HCT116 (cell line): ENCODE data around the gene HSPG2. TPM values are rescaled to one million over a fixed set of nuclear protein-coding genes. Genes with fewer than 3 reads are reported as not detected.
"Not testable (repeated sequence)": the region's sequence is repeated elsewhere in the genome, so short reads cannot be mapped to it uniquely, and the experiment has no call there.

Experiments used
- ATAC-seq: fragments of 200-7000 bp; cut with Tn5 transposase; 2 replicates; pipeline ENCODE4 v1.9.1; 2020; ENCODE audit warnings: mild to moderate bottlenecking, moderate library complexity
- BruUV-seq: library from RNA; stranded (reverse); fragments of 400-500 nt; replicated peaks from 2 replicates; lab custom pipeline; 2021; lab: Mats Ljungman, UMichigan
- CTCF ChIA-PET: fragments of 300-600 bp; sonication (Branson Sonifier 250); formaldehyde crosslinking; loops from one replicate; lab custom pipeline; 2021; ENCODE audit warnings: antibody characterized with exemption; lab: Charles Lee
- POLR2A ChIA-PET: fragments of 300-600, 350-600 bp; sonication (Branson Sonifier 250); formaldehyde crosslinking; loops from one replicate; lab custom pipeline; 2021; ENCODE audit warnings: antibody characterized with exemption; lab: Charles Lee
- RAD21 ChIA-PET, 2 experiments: fragments of 300-600 bp; sonication (Branson Sonifier 250); formaldehyde crosslinking; loops; one replicate each; lab custom pipeline; 2023; ENCODE audit warnings: low total read pairs in 2 of 2; ENCODE audit not compliant: uncharacterized antibody in 2 of 2, unreplicated experiment in 2 of 2, low non-redundant PET in 1 of 2; lab: Charles Lee
- DNase-seq: peaks from one replicate; pipeline ENCODE4 v3.0.0-alpha.2; 2010; ENCODE audit warnings: low read depth, low spot score
- H2AFZ ChIP-seq: fragments of 200-600 bp; shearing (Covaris generic), sonication (generic); 2 replicates; pipeline ENCODE4 v1.6.1; 2017; ENCODE audit warnings: low read depth, mixed run types, mixed read lengths, antibody characterized with exemption, low read length; ENCODE audit not compliant: poor library complexity, severe bottlenecking
- H3K27ac ChIP-seq: 2 replicates; pipeline ENCODE4 v1.5.1; 2012; ENCODE audit warnings: low read depth, low read length
- H3K27me3 ChIP-seq: fragments of 200-600 bp; sonication (generic); 2 replicates; pipeline ENCODE4 v1.6.1; 2016; ENCODE audit warnings: mixed run types, low read length, mixed read lengths; ENCODE audit not compliant: insufficient read depth
- H3K36me3 ChIP-seq, 2 experiments: fragments of 200-500 bp in 1 of 2; fragments of 200-600 bp in 1 of 2; sonication (Bioruptor generic) in 1 of 2; sonication (generic) in 1 of 2; 2 replicates each; pipeline versions ENCODE4 v1.5.1 to v1.6.1; 2014 to 2016; ENCODE audit warnings: low read length in 2 of 2, inconsistent platforms in 1 of 2, mixed read lengths in 1 of 2, mixed run types in 1 of 2; ENCODE audit not compliant: insufficient read depth in 2 of 2, control insufficient read depth in 1 of 2
- H3K4me1 ChIP-seq, 2 experiments: fragments of 200-600 bp in 1 of 2; sonication (generic) in 1 of 2; 2 replicates each; pipeline versions ENCODE4 v1.5.1 to v1.6.1; 2012 to 2017; ENCODE audit warnings: low read length in 2 of 2, inconsistent platforms in 1 of 2, mild to moderate bottlenecking in 1 of 2, mixed read lengths in 1 of 2, mixed run types in 1 of 2, moderate library complexity in 1 of 2; ENCODE audit not compliant: insufficient read depth in 2 of 2, control insufficient read depth in 1 of 2
- H3K4me2 ChIP-seq: fragments of 200-600 bp; sonication (generic); 2 replicates; pipeline ENCODE4 v1.6.1; 2017; ENCODE audit warnings: mixed run types, low read length, mixed read lengths
- H3K4me3 ChIP-seq, 2 experiments: fragments of 200-600 bp in 1 of 2; sonication (generic) in 1 of 2; replicated peaks in 1 of 2; 2 replicates each; pipeline ENCODE4 v1.5.1; 2011 to 2016; ENCODE audit warnings: low read length in 2 of 2, control low read depth in 1 of 2, low read depth in 1 of 2, mild to moderate bottlenecking in 1 of 2, mixed read lengths in 1 of 2, mixed run types in 1 of 2
- H3K79me2 ChIP-seq: fragments of 200-600 bp; sonication (generic); 2 replicates; pipeline ENCODE4 v1.6.1; 2017; ENCODE audit warnings: mild to moderate bottlenecking, mixed run types, low read length, moderate library complexity, mixed read lengths; ENCODE audit not compliant: insufficient read depth
- H3K9ac ChIP-seq: fragments of 200-600 bp; sonication (generic); 2 replicates; pipeline ENCODE4 v1.6.1; 2016; ENCODE audit warnings: low read length, mixed read lengths
- H3K9me2 ChIP-seq: fragments of 200-600 bp; sonication (generic), shearing (Covaris generic); 2 replicates; pipeline ENCODE4 v1.6.1; 2017; ENCODE audit warnings: mixed run types, mild to moderate bottlenecking, moderate library complexity; ENCODE audit not compliant: insufficient read depth
- H3K9me3 ChIP-seq, 2 experiments: fragments of 200-500 bp in 1 of 2; fragments of 200-600 bp in 1 of 2; sonication (Bioruptor generic) in 1 of 2; sonication (generic) in 1 of 2; 2 replicates each; pipeline ENCODE4 v1.6.1; 2014 to 2017; ENCODE audit warnings: low read length in 2 of 2, mixed read lengths in 2 of 2, inconsistent platforms in 1 of 2, low read depth in 1 of 2, mild to moderate bottlenecking in 1 of 2, mixed run types in 1 of 2, moderate library complexity in 1 of 2; ENCODE audit not compliant: control insufficient read depth in 1 of 2, insufficient read depth in 1 of 2
- H4K20me1 ChIP-seq: fragments of 200-600 bp; sonication (generic), shearing (Covaris generic); 2 replicates; pipeline ENCODE4 v1.6.1; 2017; ENCODE audit warnings: mixed run types, mild to moderate bottlenecking, moderate library complexity; ENCODE audit not compliant: insufficient read depth
- CBX3 ChIP-seq: IDR thresholded peaks from 2 replicates; pipeline ENCODE4 v1.6.1; 2012; ENCODE audit warnings: low read depth
- CEBPB ChIP-seq: IDR thresholded peaks from 2 replicates; pipeline ENCODE4 v1.6.1; 2012; ENCODE audit warnings: low read depth
- EGR1 ChIP-seq: IDR thresholded peaks from 2 replicates; pipeline ENCODE4 v1.6.1; 2012; ENCODE audit warnings: low read depth
- ELF1 ChIP-seq: IDR thresholded peaks from 2 replicates; pipeline ENCODE4 v1.6.1; 2012; ENCODE audit warnings: low read depth, borderline replicate concordance
- EZH2 ChIP-seq: fragments of 200-600 bp; sonication (generic); IDR thresholded peaks from 2 replicates; pipeline ENCODE4 v1.6.1; 2017; ENCODE audit warnings: antibody characterized with exemption, mixed run types
- EZH2phosphoT487 ChIP-seq: fragments of 200-600 bp; IDR thresholded peaks from 2 replicates; pipeline ENCODE4 v1.6.1; 2018; ENCODE audit warnings: antibody characterized with exemption, borderline replicate concordance
- FOSL1 ChIP-seq: IDR thresholded peaks from 2 replicates; pipeline ENCODE4 v1.6.1; 2012; ENCODE audit warnings: low read depth
- JUND ChIP-seq: IDR thresholded peaks from 2 replicates; pipeline ENCODE4 v1.6.1; 2012
- POLR2A ChIP-seq: IDR thresholded peaks from 2 replicates; pipeline ENCODE4 v1.7.0; 2011; ENCODE audit warnings: borderline replicate concordance; ENCODE audit not compliant: insufficient read depth, insufficient read length; ENCODE audit errors: extremely low read depth
- POLR2AphosphoS5 ChIP-seq: IDR thresholded peaks from 2 replicates; pipeline ENCODE4 v1.6.1; 2011; ENCODE audit warnings: mild to moderate bottlenecking, low read depth, low read length, moderate library complexity
- RAD21 ChIP-seq: IDR thresholded peaks from 2 replicates; pipeline ENCODE4 v1.6.1; 2012; ENCODE audit warnings: low read depth, mild to moderate bottlenecking
- SIN3A ChIP-seq: IDR thresholded peaks from 2 replicates; pipeline ENCODE4 v1.6.1; 2012; ENCODE audit warnings: low read depth
- SP1 ChIP-seq: IDR thresholded peaks from 2 replicates; pipeline ENCODE4 v1.6.1; 2012; ENCODE audit warnings: low read depth
- SRF ChIP-seq: IDR thresholded peaks from 2 replicates; pipeline ENCODE4 v1.6.1; 2012; ENCODE audit warnings: low read depth
- TCF7L2 ChIP-seq: IDR thresholded peaks from 2 replicates; pipeline ENCODE4 v1.7.0; 2011; ENCODE audit warnings: borderline replicate concordance, inconsistent platforms; ENCODE audit not compliant: insufficient read depth, insufficient read length; ENCODE audit errors: extremely low read depth
- YY1 ChIP-seq: IDR thresholded peaks from 2 replicates; pipeline ENCODE4 v1.6.1; 2011; ENCODE audit warnings: low read length, low read depth, moderate library complexity, mild to moderate bottlenecking; ENCODE audit not compliant: insufficient replicate concordance; ENCODE audit errors: extremely low read depth
- ZNF274 ChIP-seq: fragments of 200-500 bp; sonication (Bioruptor generic); IDR thresholded peaks from 2 replicates; pipeline ENCODE4 v1.6.1; 2014; ENCODE audit warnings: mild to moderate bottlenecking, low read depth, low read length, inconsistent platforms
- intact Hi-C: fragments of 100-400 bp; cut with micrococcal nuclease; formaldehyde crosslinking; loops from 2 replicates; pipeline ENCODE4 v1.10.0; 2022
- total RNA-seq: library from RNA; stranded (reverse); gene quantifications from one replicate; pipeline ENCODE4 v1.2.1, GENCODE V29; 2021; ENCODE audit not compliant: unreplicated experiment
- TF ChIP-seq, protein P1 (sequence below): IDR thresholded peaks from 2 replicates; pipeline ENCODE4 v1.6.1; 2012
- TF ChIP-seq, protein P2 (sequence below): IDR thresholded peaks from 2 replicates; pipeline ENCODE4 v1.6.1; 2012
- TF ChIP-seq, protein P3 (sequence below): IDR thresholded peaks from 2 replicates; pipeline ENCODE4 v1.6.1; 2012; ENCODE audit warnings: low read depth

HSPG2 gene
- total RNA-seq, 1 experiment from 2014 or later = 55.7 TPM

DNA sequence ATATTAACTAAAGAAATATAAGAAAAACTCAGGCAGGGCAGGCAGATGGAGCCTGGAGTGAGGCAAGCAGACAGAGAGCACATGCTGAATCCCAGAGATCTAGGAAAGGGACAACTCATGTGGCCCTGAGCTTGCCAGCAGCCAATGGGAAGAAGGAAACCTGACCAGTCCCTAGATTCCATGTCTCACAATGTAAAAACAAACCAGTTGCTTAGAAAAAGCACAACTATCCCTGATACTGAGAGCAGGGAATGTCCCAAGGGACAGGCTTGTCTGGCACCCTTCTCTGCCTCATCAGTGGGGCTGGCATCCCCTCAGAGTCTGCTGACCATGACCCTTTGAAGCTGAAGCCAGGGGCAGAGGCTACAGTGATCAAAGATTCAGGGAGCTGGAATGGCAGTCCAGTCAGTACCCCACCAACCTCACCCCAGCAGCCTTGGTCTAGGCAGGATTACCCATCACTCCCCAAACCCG, 27.8 kb downstream of the HSPG2 start:
- Histone ChIP-seq H3K27ac (no peak overlapping the region), H4K20me1 (no peaks in the 10 kb centered on the region), H2AFZ (no peak overlapping the region), H3K9ac (no peak overlapping the region), H3K4me1 (peaks cover 0 to 10% of the 10 kb centered on the region in 2 experiments; a peak in 3 of 4 replicates), H3K9me3 (no peaks in the 10 kb centered on the region), H3K4me2 (no peak overlapping the region), H3K9me2 (no peaks in the 10 kb centered on the region), H3K27me3 (no peaks in the 10 kb centered on the region), H3K4me3 (no peak overlapping the region), H3K36me3 (no peaks in the 10 kb centered on the region), H3K79me2 (no peaks in the 10 kb centered on the region)
- BruUV-seq = no TSS peak
- DNase-seq (no peak), ATAC-seq (peak; percentile 13; the same call in 1 of the 2 replicates)
- intact Hi-C loops = no loop called here
- TF ChIP-seq, protein P1, sequence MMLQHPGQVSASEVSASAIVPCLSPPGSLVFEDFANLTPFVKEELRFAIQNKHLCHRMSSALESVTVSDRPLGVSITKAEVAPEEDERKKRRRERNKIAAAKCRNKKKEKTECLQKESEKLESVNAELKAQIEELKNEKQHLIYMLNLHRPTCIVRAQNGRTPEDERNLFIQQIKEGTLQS = no peak
- TF ChIP-seq CBX3 (no peak), YY1 (no peak), FOSL1 (no peak), CEBPB (no peak), TCF7L2 (no peak), ELF1 (no peak), SP1 (no peak), SRF (no peak), POLR2AphosphoS5 (no peak), RAD21 (no peak), JUND (no peak), POLR2A (no peak), EGR1 (no peak), ZNF274 (no peak), SIN3A (no peak), EZH2 (no peak), EZH2phosphoT487 (no peak)
- TF ChIP-seq, protein P2, sequence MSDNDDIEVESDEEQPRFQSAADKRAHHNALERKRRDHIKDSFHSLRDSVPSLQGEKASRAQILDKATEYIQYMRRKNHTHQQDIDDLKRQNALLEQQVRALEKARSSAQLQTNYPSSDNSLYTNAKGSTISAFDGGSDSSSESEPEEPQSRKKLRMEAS = no peak
- TF ChIP-seq, protein P3, sequence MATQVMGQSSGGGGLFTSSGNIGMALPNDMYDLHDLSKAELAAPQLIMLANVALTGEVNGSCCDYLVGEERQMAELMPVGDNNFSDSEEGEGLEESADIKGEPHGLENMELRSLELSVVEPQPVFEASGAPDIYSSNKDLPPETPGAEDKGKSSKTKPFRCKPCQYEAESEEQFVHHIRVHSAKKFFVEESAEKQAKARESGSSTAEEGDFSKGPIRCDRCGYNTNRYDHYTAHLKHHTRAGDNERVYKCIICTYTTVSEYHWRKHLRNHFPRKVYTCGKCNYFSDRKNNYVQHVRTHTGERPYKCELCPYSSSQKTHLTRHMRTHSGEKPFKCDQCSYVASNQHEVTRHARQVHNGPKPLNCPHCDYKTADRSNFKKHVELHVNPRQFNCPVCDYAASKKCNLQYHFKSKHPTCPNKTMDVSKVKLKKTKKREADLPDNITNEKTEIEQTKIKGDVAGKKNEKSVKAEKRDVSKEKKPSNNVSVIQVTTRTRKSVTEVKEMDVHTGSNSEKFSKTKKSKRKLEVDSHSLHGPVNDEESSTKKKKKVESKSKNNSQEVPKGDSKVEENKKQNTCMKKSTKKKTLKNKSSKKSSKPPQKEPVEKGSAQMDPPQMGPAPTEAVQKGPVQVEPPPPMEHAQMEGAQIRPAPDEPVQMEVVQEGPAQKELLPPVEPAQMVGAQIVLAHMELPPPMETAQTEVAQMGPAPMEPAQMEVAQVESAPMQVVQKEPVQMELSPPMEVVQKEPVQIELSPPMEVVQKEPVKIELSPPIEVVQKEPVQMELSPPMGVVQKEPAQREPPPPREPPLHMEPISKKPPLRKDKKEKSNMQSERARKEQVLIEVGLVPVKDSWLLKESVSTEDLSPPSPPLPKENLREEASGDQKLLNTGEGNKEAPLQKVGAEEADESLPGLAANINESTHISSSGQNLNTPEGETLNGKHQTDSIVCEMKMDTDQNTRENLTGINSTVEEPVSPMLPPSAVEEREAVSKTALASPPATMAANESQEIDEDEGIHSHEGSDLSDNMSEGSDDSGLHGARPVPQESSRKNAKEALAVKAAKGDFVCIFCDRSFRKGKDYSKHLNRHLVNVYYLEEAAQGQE = no peak
- POLR2A ChIA-PET = no interaction called here
- RAD21 ChIA-PET = no interaction called here
- CTCF ChIA-PET = no interaction called here

DNA sequence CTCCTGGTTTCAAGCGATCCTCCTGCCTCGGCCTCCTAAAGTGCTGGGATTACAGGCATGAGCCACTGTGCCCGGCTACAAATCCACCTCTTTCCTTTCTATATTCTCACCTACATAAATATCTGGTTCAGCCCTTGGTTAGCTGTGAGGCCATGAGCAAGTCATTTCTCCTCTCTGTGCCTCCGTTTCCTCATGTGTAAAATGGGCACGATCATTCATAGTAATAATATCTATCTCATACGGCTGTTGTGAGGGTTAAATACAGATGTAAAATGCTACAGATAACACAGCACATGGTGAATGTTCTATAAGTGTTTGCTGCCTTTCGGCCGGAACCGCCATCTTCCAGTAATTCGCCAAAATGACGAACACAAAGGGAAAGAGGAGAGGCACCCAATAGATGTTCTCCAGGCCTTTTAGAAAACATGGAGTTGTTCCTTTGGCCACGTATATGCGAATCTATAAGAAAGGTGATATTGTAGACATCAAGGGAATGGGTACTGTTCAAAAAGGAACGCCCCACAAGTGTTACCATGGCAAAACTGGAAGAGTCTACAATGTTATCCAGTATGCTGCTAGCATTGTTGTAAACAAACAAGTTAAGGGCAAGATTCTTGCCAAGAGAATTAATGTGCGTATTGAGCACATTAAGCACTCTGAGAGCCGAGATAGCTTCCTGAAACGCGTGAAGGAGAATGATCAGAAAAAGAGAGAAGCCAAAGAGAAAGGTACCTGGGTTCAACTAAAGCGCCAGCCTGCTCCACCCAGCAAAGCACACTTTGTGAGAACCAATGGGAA, 29.2 kb downstream of the HSPG2 start:
- POLR2A ChIA-PET, BruUV-seq, CTCF ChIA-PET: not testable (repeated sequence)

More for the DNA sequence above, 29.2 kb downstream of the HSPG2 start:
- H3K9ac ChIP-seq, H3K4me2 ChIP-seq, H3K4me3 ChIP-seq, H3K27me3 ChIP-seq, H3K36me3 ChIP-seq, intact Hi-C loops, H3K9me3 ChIP-seq, H3K9me2 ChIP-seq, H3K27ac ChIP-seq, H2AFZ ChIP-seq, DNase-seq, H3K79me2 ChIP-seq, H4K20me1 ChIP-seq, RAD21 ChIA-PET, ATAC-seq: not testable (repeated sequence)
- H3K4me1 ChIP-seq = peaks cover 0 to 10% of the 10 kb centered on the region in 2 experiments; a peak in 3 of 4 replicates
